GM18517 (cell line): ENCODE measurements around the gene BCAS4.
"Not testable (repeated sequence)": the region's sequence is repeated elsewhere in the genome, so short reads cannot be mapped to it uniquely, and the experiment has no call there.

Experiments used
- ATAC-seq: cut with Tn5 transposase; IDR thresholded peaks from one replicate; pipeline ENCODE4 v1.9.1; 2021; ENCODE audit warnings: mild to moderate bottlenecking, moderate library complexity; ENCODE audit not compliant: unreplicated experiment

The BCAS4 gene, protein sequence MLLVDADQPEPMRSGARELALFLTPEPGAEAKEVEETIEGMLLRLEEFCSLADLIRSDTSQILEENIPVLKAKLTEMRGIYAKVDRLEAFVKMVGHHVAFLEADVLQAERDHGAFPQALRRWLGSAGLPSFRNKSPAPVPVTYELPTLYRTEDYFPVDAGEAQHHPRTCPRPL

DNA sequence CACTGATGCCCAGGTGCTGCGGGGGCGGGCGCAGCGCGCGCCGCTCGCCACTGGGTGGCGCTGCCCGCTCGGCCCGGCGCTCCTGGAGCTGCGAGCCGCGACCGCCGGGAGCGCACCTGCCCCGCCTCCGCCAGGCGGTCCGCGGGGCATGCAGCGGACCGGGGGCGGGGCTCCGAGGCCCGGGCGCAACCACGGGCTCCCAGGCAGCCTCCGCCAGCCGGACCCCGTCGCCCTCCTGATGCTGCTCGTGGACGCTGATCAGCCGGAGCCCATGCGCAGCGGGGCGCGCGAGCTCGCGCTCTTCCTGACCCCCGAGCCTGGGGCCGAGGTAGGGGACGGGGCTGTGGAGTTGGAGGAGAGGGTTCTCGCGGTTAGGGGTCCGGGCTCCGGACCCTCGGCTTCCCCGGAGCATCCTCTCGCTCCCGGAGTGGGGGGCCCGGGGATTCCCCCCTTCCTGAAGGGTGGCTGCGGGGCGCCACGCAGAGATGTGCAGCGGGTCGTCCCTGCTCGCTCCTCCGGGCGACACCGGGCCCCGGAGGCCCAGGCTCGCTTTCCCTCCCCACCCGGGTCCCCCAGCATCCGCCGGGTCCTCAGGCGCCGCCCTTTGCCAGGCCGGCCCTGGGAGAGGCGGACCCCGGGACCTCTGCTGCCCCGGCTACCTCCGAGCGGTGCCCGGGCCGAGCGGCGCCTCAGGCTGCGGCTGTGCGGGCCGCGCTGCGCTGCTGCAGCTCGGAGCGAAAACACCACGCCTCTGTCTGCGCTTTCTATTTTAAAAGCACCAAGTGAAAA lies at the start of gene BCAS4:
BCAS4 (plus strand) TSS at position 216 of the 789 bp plus-strand sequence; CDS start at position 239, 23 bp downstream.
- peak; percentile 56 for ATAC-seq

DNA sequence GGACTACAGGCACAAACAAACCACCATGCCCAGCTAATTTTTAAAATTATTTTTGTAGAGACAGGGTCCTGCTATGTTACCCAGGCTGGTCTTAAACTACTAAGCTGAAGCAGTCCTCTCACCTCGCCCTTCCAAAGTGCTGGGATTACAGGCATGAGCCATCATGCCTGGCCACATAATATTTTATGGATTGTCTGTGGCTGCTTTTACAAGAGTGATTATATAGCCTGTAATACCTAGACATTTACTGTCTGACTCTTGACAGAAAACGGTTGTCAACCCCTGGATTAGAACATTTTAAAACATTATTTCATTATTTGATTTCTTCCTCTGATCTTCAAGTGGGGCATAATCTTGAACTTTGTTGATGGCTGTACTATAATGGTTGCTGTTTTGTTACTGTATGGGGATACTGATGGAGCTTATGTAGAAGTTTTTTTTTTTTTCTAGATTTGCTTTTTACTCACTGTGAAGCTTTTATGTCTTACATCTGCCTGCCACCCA lies 49.2 kb upstream of the BCAS4 start:
- no peak for ATAC-seq

DNA sequence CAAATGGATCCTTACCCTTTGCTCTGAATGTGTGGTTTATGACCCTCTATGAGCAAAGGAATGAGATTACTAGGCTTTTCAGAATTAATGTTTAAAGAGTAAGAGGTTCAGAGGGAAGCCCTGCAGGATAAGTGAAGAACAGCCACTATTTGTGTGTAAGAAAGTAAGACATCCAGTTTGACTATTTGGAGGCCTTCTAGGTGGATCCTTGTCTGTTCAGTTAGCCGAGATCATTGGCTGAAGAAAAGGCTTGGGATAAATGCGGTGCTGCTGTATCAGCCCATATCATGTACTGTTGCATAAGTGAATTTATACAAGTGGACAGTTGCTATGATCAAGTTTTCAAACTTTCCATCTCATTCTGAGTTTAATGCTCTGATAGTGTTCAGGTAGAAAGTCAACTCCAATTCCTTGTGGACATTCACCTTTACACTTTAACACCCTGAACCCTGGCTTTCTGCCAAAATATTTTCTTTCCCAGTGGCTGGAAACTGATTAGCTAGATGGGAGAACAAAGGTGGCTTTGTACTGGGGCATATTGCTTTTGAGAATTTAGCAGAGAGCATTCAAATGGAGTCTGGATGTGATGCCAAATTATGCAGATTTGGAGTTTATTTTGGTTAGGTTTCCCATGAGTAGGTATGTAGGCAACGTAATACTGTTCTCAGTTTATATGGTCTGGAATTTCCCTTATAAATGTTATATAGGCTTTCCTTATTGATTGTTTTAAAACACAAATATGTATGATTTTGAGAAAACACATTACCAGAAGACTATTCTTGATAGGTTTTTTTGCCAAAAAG lies 48.5 kb upstream of the BCAS4 start:
- no peak for ATAC-seq

DNA sequence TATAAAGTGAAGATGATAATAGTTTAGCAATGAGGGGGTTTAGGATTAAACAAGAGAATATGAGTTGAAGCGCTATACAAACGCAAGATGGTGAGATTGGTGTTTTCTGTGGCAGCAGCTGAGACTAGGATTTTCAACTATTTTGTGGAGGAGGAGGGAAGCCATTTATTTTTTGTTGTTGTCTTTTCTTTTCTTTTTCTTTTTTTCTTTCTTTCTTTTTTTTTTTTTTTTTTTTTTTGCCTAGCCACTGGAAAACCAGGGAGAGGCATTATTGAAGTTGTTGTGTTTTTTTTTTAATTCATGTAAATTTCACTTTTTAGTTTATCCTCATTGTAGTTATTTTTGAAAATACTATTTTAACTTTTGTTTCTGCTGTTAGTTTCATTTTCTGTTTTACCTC lies 47.6 kb upstream of the BCAS4 start:
- ATAC-seq: no peak

DNA sequence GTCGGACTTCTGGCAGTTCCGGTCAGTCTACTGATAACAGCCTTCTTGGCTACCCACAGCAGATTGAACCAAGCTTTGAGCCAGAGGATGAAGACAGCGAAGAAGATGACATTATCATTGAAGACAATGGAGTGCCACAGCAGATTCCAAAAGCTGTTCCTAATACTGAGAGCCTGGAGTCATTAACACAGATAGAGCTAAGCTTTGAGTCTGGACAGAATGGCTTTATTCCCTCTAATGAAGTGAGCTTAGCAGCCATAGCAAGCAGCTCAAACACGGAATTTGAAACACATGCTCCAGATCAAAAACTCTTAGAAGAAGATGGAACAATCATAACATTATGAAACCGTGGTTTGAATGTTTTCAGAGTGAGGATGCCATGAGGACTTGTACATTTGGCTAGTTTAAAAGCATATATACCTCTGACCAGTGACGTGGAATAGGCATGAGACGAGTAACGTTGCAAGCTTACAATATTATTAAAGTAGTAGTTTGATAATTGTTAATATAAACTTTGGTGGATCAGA lies 44.7 kb upstream of the BCAS4 start:
- no peak for ATAC-seq

DNA sequence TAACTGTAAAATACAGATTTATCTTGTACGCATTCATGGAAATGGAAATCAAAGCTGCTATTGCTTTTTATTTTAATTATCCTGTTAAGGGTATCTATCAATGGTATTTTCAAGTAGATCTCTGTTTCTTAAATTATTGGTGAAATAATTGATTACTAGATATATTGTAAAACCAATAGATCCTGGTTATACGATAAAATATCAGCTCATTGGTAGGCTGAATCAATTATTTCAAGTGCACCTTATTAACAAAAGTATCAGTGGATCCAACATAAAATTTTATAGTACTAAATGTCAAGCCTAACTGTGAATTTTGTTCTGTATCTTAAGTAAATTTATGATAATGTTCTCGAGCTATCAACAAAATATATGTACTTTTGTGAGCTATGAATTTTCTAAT lies 41.7 kb upstream of the BCAS4 start:
- no peak for ATAC-seq

DNA sequence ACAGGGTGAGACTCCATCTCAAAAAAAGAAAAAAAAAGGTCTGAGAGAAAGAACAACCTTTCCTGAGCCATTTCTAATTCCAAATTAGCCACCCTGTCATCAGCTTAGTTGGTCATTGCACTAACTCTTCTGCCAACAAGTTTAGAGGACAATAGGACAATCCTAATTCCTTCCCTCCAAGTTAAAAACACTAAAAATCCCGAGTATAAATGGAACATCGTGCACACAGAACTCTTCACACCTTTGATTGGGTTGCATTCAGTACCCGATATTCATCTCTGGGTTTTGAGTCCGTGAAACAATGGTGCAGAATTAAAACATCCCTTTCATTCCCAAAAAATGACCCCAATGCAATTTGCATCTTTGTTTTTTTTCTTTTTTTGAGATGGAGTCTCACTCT lies 40.4 kb upstream of the BCAS4 start:
- ATAC-seq: no peak

DNA sequence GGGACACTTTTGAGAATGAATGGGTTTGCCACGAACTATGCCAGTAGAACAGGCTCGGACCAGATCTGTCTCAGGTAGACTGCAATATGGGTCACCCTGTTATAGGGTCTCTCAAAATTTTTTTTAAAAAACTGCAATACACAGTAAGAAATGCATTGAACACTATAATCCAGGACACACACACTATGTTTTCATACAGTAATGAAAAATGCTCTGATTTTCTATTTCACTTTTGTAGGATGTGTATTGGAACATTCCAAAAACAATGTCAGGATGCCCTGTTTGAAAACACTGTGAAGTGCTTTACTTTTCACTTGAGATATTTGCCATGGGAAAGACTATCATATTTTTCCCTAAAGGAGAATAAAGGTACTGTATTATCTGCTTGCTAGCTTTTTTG lies 38.4 kb upstream of the BCAS4 start:
- no peak for ATAC-seq

DNA sequence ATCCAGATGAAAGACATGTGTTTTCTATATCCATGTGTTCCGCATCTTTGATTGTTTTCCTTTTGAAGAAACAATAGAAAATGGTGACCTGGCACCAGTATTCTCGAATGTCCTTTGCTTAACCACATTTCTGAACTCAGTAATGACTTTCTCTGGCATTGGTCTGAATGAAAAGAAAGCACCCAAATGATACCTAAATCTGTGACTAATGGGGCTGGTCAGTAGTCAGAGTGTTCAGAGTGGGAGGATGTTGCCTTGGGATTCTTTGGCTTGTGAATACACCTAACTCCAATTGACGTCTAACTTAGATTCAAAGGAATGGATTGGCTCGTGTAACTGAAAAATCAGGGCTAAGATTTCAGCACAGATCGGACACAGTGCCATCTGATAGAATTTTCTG lies 36.4 kb upstream of the BCAS4 start:
- ATAC-seq: no peak

DNA sequence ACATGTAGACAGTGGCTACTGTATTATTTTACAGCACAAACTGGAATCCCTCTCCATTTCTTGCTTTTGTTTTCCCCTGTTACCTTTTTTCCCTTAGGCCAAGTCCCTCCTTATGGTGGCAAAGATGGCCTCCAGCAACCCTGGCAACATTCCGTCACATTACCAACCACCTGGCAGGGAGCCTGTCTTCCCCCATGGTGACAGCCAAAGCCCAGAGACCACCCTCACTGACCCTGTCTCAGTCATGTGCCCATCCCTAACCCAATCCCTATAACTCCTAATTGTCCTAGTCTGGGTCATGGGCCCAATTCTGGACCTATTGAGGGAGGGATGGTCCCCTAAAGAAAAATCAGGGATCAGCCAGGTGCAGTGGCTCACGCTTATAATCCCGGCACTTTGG lies 35.9 kb upstream of the BCAS4 start:
- ATAC-seq: no peak

DNA sequence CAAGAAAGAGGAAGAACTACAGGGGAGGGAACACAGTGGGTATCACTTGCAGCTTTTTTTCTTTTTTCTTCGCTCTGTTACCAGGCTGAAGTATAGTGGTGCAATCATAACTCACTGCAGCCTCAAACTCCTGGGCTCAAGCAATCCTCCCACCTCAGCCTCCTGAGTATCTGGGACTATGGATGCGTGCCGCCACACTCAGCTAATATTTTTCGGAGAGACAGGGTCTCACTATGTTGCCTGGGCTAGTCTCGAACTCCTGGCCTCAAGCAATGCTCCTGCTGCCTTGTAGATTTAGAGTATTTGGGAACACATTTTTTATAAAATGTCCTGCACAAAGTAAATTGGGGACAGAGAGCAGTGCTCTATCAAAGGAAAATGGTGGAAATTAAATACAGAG lies 35.2 kb upstream of the BCAS4 start:
- ATAC-seq: no peak

DNA sequence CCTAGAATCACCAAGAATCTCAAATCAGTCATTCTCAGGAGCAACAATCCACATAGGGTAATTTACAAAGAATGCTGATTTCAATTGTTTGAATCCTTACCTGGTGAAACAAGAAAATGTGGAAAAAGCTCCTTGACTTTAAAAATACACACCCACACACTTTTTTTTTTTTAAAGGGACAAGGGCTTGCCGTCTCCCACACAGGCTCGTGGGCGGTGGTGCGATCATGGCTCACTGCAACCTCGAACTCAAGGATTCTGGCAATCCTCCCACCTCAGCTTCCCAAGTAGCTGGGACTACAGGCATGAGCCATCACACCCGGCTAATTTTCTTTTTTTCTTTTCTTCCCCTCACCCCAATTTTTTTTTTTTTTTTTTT lies 32.8 kb upstream of the BCAS4 start:
- ATAC-seq: no peak

DNA sequence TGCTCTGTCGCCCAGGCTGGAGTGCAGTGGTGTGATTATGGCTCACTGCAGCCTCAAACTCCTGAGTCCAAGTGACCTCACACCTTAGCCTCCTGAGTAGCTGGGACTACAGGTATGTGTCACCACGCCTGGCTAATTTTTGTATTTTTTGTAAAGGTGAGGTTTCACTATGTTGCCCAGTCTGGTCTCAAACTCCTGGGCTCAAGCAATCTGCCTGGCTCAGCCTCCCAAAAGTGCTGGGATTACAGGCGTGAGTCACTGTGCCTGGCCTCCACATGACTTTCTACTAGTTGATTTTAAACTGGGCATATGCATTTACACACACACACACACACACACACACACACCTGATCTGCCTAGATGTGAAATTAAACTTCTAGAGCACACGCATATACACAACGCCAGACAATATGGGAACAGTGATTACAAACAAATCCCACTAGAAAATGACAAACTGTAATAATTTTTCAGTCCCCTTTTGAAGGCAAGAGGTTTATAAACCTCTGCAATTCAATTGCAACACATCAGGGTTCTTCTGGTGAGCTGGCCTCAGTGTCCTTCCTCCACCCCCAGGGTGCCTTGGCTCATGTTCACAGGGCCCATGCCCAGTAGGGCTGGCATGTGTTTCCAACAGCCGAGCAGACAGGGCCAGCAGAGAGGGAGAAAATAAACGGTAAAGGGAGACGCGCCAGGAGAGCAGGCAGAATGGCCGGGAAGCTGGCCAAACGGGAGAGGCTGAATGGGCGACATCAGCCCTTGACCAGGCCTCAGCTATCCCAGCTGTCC lies 32.2 kb upstream of the BCAS4 start:
- ATAC-seq: no peak

DNA sequence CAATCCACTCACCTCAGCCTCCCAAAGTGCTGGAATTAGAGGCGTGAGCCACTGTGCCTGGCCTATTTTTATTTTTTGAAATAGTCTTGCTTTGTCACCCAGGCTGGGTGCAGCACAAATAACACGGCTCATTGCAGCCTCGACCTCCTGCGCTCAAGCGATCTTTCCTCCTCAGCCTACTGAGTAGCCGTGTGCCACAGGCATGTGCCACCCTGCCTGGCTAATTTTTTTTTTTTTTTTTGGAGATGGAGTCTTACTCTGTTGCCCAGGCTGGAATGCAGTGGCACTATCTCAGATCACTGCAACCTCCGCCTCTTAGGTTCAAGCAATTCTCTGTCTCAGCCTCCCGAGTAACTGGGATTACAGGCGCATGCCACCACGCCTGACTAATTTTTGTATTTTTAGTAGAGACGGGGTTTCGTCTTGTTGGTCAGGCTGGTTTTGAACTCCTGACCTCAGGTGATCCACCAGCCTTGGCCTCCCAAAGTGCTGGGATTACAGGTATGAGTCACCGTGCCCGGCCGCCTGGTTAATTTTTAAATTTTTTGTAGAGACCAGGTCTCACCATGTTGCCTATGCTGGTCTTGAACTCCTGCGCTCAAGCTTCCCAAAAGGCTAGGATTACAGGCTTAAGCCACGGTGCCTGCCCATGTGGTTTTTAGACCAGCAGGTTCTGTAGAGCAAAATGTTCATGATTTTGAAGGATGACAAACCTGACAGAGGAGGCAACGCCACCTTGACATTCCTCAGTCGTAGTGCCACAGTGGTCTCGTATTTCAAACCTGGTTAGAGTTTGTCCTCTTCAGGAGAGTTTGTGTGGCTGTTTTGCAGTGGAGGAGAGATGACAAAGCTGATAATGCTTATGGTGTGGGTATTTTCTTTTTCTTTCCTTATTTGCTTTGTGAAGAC lies 31.1 kb upstream of the BCAS4 start:
- ATAC-seq: not testable (repeated sequence)

DNA sequence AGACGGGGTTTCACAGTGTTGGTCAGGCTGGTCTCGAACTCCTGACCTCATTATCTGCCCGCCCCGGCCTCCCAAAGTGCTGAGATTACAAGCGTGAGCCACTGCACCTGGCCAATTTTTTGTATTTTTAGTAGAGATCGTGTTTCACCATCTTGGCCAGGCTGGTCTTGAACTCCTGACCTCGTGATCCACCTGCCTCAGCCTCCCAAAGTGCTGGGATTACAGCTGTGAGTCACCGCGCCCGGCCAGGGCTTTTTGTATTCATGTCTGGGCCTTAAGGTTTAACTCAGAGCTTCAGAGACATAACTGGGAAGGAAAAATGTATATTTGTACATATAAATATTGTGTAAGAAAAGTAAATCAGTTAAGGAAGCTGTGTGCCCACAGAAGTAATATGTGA lies 29.6 kb upstream of the BCAS4 start:
- ATAC-seq: not testable (repeated sequence)

DNA sequence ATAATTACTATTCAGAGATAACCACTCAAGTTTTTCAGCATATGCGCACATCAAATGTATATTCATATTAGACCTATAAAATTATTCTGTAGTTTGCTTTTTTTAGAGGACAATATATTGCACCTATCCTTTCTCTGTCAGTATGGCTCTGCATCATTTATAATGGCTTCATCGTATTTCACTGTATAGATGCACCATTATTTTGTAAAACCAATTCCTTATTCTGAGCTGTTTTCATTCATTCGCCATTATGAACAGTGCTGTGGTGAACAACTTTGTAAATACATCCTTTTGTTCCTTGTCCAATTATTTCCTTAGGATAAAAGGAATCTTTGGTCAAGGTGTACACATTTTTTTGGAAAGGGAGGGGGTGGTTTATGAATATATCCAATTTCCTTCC lies 29.2 kb upstream of the BCAS4 start:
- no peak for ATAC-seq

DNA sequence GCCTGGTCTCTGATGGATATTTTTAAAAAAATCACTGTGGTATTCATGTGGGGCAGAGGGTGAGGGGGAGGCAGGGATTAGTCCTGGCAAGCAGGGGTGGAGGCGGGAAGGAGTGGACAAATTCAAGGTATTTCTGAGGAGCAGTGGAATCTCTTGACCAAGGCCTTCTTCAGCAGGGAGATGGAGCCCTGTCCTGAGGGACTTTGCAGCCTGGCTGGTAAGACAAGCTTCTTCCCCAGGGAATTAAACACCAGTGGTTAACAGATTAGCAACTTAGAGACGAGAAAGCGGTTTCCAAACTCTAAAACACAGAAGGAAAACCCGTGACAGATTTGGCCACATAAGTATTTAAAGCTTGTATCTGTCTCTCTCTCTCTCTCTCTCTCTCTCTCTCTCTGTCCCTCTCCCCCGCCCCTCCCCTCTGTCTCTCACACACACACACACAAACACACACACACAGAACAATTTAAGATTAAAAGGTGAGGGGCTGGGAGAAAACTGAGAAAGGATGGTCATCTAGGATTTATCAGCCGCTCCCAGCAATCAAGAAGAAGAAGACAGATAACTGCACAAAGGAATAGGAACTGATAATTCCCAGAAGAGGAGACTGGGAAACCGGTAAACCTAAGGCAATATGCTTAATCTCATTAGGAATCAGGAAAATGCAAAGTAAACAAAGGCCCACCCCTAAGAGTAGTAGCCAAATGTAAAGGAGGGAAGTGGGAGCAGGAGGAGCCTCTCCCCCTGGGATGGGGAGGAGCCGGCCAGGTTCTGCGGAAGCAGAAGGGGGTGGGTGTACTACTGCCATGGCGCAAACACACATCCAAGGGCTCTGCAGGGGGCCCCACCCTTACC lies 27.7 kb upstream of the BCAS4 start:
- not testable (repeated sequence) for ATAC-seq

DNA sequence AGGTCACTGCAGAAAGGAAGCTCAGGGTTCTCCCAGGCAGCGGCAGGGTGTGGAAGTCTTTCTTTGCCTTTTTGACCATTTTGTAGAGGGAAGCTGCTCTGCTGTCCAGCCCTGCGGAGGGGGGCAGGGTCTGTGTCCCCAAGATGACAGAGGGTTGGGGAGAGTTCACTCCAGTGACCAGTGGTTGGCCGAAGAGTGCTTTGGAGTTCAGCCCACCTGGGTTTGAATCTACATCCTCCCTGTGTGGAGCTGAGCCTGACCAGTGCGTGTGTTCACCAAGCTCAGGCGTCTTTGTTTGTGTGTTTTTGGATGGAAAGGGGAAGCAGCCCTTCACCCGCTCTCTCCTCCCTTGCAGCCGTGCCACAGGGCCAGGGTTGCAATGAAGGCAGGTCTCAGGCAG lies 25.9 kb upstream of the BCAS4 start:
- not testable (repeated sequence) for ATAC-seq
